Measurements from ENCODE around the gene PDE2A. TPM values are rescaled to one million over a fixed set of nuclear protein-coding genes. Genes with fewer than 3 reads are reported as not detected.

Gene PDE2A
- total RNA-seq, 2 donors from 2014 or later, result 3.7 to 13.3 TPM

- Mint-ChIP-seq H3K27ac (no peak overlapping the region), H3K27me3 (ENCODE audit: insufficient read depth) (no peaks in the 10 kb centered on the region), H3K4me1 (peaks cover 24% of the 10 kb centered on the region), H3K4me3 (no peak overlapping the region), H3K36me3 (ENCODE audit: low read depth) (peaks cover 36% of the 10 kb centered on the region), H3K9me3 (no peaks in the 10 kb centered on the region)
- no peak overlapping the region for H3K4me3 ChIP-seq (ENCODE audit: low read length)
- TF ChIP-seq CTCF (conservative IDR thresholded peaks at IDR 0.05), result no peak
- no peaks in the 10 kb centered on the region for H3K27me3 ChIP-seq (ENCODE audit: control insufficient read depth, insufficient read depth, low read length, poor library complexity, severe bottlenecking)
- H3K27ac ChIP-seq (ENCODE audit: low read depth, low read length), result no peak overlapping the region
- 94 to 100% methylated on average over 2 to 7 of the region's 7 CpGs for WGBS, 2 experiments (ENCODE audit: insufficient coverage in 1 of 2, insufficient read length in 1 of 2)
- DNase-seq, result no peak
- peaks cover 3% of the 10 kb centered on the region for H3K4me1 ChIP-seq (ENCODE audit: control insufficient read depth, insufficient read depth, low read length)
- peaks cover 40% of the 10 kb centered on the region for H3K36me3 ChIP-seq (ENCODE audit: control insufficient read depth, insufficient read depth, low read length)
- H3K9ac ChIP-seq (ENCODE audit: extremely low read depth, low read length, poor library complexity, severe bottlenecking), result no peak overlapping the region
- H3K9me3 ChIP-seq (ENCODE audit: control insufficient read depth, low read length), result no peaks in the 10 kb centered on the region
These were observed 27.9 kb upstream of the PDE2A start for GRCh38 chr11:72702096-72702495.

- peaks cover 42% of the 10 kb centered on the region for H3K36me3 Mint-ChIP-seq (ENCODE audit: low read depth)
- no peaks in the 10 kb centered on the region for H3K9me3 ChIP-seq (ENCODE audit: control insufficient read depth, low read length)
- no peak overlapping the region for H3K4me3 Mint-ChIP-seq
- no peaks in the 10 kb centered on the region for H3K27me3 Mint-ChIP-seq (ENCODE audit: insufficient read depth)
- H3K36me3 ChIP-seq (ENCODE audit: control insufficient read depth, insufficient read depth, low read length), result peaks cover 40% of the 10 kb centered on the region
- DNase-seq, result no peak
- no peaks in the 10 kb centered on the region for H3K27me3 ChIP-seq (ENCODE audit: control insufficient read depth, insufficient read depth, low read length, poor library complexity, severe bottlenecking)
- H3K27ac ChIP-seq (ENCODE audit: low read depth, low read length), result no peak overlapping the region
- 95% methylated on average over 10 of the region's 10 CpGs for WGBS, 2 experiments (ENCODE audit: insufficient coverage in 1 of 2, insufficient read length in 1 of 2)
- H3K4me1 ChIP-seq (ENCODE audit: control insufficient read depth, insufficient read depth, low read length), result peaks cover 3% of the 10 kb centered on the region
- no peak overlapping the region for H3K4me3 ChIP-seq (ENCODE audit: low read length)
- H3K9me3 Mint-ChIP-seq, result no peaks in the 10 kb centered on the region
- no peak overlapping the region for H3K27ac Mint-ChIP-seq
- no peak overlapping the region for H3K9ac ChIP-seq (ENCODE audit: extremely low read depth, low read length, poor library complexity, severe bottlenecking)
- H3K4me1 Mint-ChIP-seq, result peaks cover 17% of the 10 kb centered on the region
- no peak for TF ChIP-seq CTCF (conservative IDR thresholded peaks at IDR 0.05)
These were observed 27.2 kb upstream of the PDE2A start for GRCh38 chr11:72701466-72701865.

GRCh38 chr11:72700146-72700545 lies 25.9 kb upstream of the PDE2A start:
- Histone ChIP-seq H3K27ac (ENCODE audit: low read depth, low read length) (no peak overlapping the region), H3K36me3 (ENCODE audit: control insufficient read depth, insufficient read depth, low read length) (peaks cover 32% of the 10 kb centered on the region), H3K9me3 (ENCODE audit: control insufficient read depth, low read length) (no peaks in the 10 kb centered on the region), H3K4me1 (ENCODE audit: control insufficient read depth, insufficient read depth, low read length) (no peaks in the 10 kb centered on the region), H3K9ac (ENCODE audit: extremely low read depth, low read length, poor library complexity, severe bottlenecking) (no peak overlapping the region), H3K27me3 (ENCODE audit: control insufficient read depth, insufficient read depth, low read length, poor library complexity, severe bottlenecking) (no peaks in the 10 kb centered on the region), H3K4me3 (ENCODE audit: low read length) (no peak overlapping the region)
- peak overlapping the region; percentile 64 for H3K27ac Mint-ChIP-seq
- H3K9me3 Mint-ChIP-seq, result no peaks in the 10 kb centered on the region
- TF ChIP-seq CTCF (conservative IDR thresholded peaks at IDR 0.05), result no peak
- H3K4me3 Mint-ChIP-seq, result no peak overlapping the region
- WGBS, 2 experiments (ENCODE audit: insufficient coverage in 1 of 2, insufficient read length in 1 of 2), result 62 to 84% methylated on average over 2 to 3 of the region's 3 CpGs
- peak; percentile 62 for DNase-seq
- peaks cover 5% of the 10 kb centered on the region for H3K4me1 Mint-ChIP-seq
- H3K36me3 Mint-ChIP-seq (ENCODE audit: low read depth), result peaks cover 54% of the 10 kb centered on the region
- H3K27me3 Mint-ChIP-seq (ENCODE audit: insufficient read depth), result no peaks in the 10 kb centered on the region

Measured in endodermal cell (in vitro differentiated cells).